HG03558 (cell line): ENCODE data around the gene APOA1.

Experiments used
- ATAC-seq: cut with Tn5 transposase; IDR thresholded peaks from one replicate; pipeline ENCODE4 v1.9.1; 2021; ENCODE audit warnings: moderate number of reproducible peaks; ENCODE audit not compliant: unreplicated experiment; ENCODE audit errors: extremely low read depth

Gene APOA1

GRCh38 chr11:116837231-116838091 is at the start of gene APOA1:
Gene APOA1 (minus strand): TSS chr11:116837622. CDS start chr11:116837387, 235 bp downstream.
- no peak for ATAC-seq

GRCh38 chr11:116885951-116886655 is 48.7 kb upstream of the APOA1 start:
- ATAC-seq, result no peak

GRCh38 chr11:116882386-116882785 is 45.0 kb upstream of the APOA1 start:
- ATAC-seq, result no peak

DNA sequence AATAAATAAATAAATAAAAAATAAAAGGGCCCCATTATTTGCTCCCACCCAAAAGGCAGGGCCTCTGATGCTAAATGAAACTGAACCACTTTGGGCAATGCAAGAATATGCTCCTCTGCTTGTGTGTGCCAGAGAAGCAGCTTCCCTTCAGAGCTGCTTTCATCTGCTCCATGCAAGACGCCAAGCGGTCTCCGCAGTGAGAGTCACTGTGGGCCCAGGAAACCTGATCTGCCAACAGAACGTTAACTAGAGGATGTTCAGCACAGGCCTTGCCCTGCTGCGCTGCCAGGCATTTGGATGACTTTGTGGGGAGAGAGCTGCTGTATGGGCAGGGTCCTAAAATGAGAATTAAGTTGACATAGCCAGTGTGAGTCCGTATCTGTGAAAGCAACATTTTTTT is 43.7 kb upstream of the APOA1 start:
- no peak for ATAC-seq

- no peak for ATAC-seq
Measured at GRCh38 chr11:116879800-116880625, 42.6 kb upstream of the APOA1 start.

DNA sequence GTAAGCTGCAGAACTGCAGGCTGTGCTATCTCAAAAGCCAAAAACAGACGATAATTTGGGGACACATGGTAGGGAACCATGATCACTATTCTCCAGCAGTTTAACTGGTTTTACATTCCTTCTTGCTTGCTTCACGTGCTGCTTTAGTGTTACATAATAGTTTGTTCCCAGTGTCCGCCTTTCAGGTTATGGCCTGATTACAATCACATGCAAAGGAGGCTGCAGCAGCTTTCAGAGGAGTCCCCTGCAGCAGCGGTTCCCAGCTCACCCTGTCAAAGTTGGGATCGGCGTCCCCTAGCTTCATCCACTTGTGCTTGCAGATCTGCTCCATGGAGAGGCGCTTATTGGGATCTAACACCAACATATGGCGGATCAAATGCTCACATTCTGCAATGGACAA is 39.2 kb upstream of the APOA1 start:
- no peak for ATAC-seq

GRCh38 chr11:116875194-116875593 is 37.8 kb upstream of the APOA1 start:
- no peak for ATAC-seq

GRCh38 chr11:116874251-116874650 is 36.8 kb upstream of the APOA1 start:
- no peak for ATAC-seq

DNA sequence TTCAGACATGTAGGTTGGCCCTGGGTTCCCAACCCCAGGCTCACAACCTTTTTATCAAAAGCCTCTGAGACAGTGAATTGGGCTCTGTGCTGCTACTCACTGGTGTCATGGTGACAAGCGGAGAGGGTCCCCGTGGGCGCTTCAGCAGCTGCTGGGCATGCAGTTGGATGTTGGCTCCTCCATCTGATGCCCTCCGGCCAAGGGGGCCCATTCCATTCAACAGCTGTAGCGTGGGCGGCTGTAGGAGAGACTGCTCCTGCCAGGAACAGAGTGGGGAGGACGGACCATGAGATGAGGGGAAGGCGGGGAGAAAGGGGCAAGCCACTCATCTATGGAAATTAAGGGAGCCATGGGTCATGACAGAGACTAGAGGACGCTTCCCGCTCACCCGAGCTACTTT is 36.0 kb upstream of the APOA1 start:
- ATAC-seq, result no peak

- no peak for ATAC-seq
Measured at GRCh38 chr11:116871248-116871647, 33.8 kb upstream of the APOA1 start.

DNA sequence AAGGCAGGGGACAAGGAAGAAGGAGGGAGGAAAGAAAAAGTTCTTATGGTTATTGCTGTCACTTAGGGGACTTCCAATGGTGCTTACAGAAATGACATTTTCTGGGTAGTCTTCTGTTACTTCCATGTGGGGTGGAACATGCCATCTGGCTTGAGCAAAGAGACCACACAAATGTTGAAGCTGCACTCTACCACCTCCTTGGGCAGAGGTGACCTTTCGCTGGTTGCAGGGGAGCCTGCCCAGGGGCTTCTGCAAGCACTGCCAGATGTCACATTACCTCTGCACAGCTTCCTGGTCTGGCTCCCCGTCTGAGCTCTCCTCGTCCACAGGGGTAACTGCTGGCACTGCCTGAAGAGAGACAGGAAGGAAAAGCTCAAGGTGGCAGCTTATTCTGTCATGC is 32.6 kb upstream of the APOA1 start:
- no peak for ATAC-seq

- ATAC-seq, result no peak
Measured at GRCh38 chr11:116869610-116870009, 32.2 kb upstream of the APOA1 start.

DNA sequence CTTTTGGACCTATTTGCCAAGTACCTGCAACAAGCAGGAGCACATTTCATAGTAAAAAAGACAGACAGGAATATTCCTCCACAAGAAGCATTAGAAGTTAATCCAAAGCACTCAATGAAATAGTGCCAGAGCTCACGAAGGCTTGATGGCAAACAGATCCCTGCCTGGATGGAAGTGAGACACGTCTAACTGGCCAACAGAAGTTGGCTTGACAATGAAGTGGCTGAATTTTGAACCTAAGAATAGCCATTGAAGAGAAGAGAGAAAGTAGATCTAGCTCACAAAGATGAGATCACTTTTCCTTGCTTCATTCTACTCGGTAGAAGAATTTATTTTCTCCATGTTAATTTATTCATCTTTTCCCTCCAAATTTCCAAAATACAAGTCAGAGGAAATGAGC is 30.6 kb upstream of the APOA1 start:
- ATAC-seq, result no peak

DNA sequence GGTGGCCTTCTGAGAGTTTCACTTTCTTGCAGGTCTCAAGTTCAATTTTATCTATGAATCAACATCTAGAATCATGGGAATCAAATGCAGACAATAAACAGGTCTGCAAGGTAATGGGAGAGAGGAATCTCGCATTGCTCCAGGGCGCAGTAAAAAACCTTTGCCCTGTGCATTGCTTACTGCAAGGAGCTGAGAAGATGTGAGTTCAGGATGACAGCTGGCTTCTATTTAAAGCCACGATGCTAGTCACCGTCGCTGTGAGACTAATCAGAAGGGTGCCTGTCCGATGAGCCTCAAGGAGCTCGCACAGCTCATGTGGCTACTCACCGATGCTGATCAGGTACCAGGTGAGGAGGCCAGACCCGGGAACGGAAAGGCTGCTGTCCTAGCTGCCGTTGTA is 30.2 kb upstream of the APOA1 start:
- ATAC-seq, result no peak

DNA sequence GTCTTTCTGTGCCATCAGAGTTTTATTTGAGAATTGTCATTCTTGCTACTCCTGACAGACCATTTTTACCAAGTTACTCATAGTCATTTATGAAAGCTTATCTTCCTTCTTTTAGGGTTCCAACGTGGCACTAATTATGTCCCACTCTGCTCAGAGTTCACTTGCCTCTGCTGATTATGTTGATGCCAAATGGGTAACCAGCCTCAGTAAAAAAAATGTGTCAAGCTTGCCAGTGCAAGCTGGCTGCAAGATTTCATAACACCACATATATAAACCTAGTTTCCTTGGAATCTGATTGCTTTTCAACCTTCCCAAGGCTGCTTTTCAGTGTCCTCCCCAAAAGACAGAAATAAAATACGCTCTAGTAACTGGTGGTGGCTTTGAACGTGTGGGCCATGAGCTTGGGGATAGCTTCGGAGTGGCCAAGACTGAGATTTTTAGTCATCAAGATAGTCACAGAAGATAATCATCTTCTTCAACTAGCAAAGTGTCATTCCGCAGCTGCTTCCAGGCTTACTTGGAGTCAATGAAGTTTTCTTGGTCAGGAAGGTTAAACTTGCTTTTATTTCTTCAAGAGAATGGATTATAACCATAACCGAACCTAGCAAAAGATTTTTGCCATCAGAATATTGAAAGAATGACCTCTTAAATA is 29.5 kb upstream of the APOA1 start:
- no peak for ATAC-seq

GRCh38 chr11:116865696-116866095 is 28.3 kb upstream of the APOA1 start:
- no peak for ATAC-seq

- ATAC-seq, result no peak
Measured at GRCh38 chr11:116864531-116864930, 27.1 kb upstream of the APOA1 start.

- no peak for ATAC-seq
Measured at GRCh38 chr11:116862951-116863350, 25.5 kb upstream of the APOA1 start.

DNA sequence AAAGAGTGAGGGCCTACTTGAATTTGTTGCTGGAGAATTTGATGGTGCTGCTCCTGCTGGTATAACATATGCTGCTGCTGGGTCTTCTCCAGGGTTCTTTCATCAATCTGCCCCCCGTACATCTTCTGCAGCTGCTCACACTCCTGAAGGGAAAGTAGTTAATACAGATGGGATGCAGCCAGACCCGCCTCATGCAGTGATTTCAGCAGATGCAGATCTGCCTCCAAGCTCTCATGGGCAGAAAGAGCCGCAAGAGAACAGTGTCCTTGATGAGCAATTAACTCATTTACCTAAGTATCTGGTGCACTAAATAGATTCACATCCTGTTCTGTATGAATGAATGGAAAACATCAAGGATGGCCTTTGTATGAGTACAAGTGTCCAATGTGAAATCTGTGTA is 24.8 kb upstream of the APOA1 start:
- ATAC-seq, result no peak

GRCh38 chr11:116861539-116861938 is 24.1 kb upstream of the APOA1 start:
- ATAC-seq, result no peak
